DOHH2 (cell line): ENCODE measurements around the gene MB.

Experiments
- H3F3A ChIP-seq: fragments of 200-600 bp; sonication (generic), shearing (Covaris generic); 2 replicates; pipeline ENCODE4 v1.6.0; 2016; ENCODE audit warnings: antibody characterized with exemption, mild to moderate bottlenecking; ENCODE audit not compliant: control insufficient read depth, insufficient read depth
- H3K27ac ChIP-seq: fragments of 200-600 bp; sonication (generic); 2 replicates; pipeline ENCODE4 v1.5.1; 2014; ENCODE audit warnings: low read depth, mild to moderate bottlenecking, low read length, moderate library complexity
- H3K27me3 ChIP-seq: fragments of 200-600 bp; sonication (generic); 2 replicates; pipeline ENCODE4 v1.6.1; 2014; ENCODE audit warnings: mild to moderate bottlenecking, low read length, mixed read lengths; ENCODE audit not compliant: control insufficient read depth
- H3K36me3 ChIP-seq: fragments of 200-600 bp; sonication (generic); 2 replicates; pipeline ENCODE4 v1.6.1; 2014; ENCODE audit warnings: mild to moderate bottlenecking, low read length, moderate library complexity, mixed read lengths; ENCODE audit not compliant: control insufficient read depth
- H3K4me1 ChIP-seq: fragments of 200-600 bp; sonication (generic); 2 replicates; pipeline ENCODE4 v1.6.1; 2014; ENCODE audit warnings: mild to moderate bottlenecking, low read length, mixed read lengths; ENCODE audit not compliant: control insufficient read depth
- H3K4me2 ChIP-seq: fragments of 200-600 bp; sonication (generic); 2 replicates; pipeline ENCODE4 v1.6.0; 2014; ENCODE audit warnings: mild to moderate bottlenecking, low read length, moderate library complexity
- H3K4me3 ChIP-seq: fragments of 200-600 bp; sonication (generic); 2 replicates; pipeline ENCODE4 v1.5.1; 2014; ENCODE audit warnings: mild to moderate bottlenecking, low read length, mixed read lengths
- H3K79me2 ChIP-seq: fragments of 200-600 bp; sonication (generic); 2 replicates; pipeline ENCODE4 v1.6.1; 2014; ENCODE audit warnings: mild to moderate bottlenecking, low read length, mixed read lengths; ENCODE audit not compliant: control insufficient read depth
- H3K9me2 ChIP-seq: fragments of 200-600 bp; sonication (generic); replicated peaks from 2 replicates; pipeline ENCODE4 v1.6.1; 2014; ENCODE audit warnings: mild to moderate bottlenecking, low read length, mixed read lengths; ENCODE audit not compliant: control insufficient read depth
- H3K9me3 ChIP-seq: fragments of 200-600 bp; sonication (generic); 2 replicates; pipeline ENCODE4 v1.6.1; 2014; ENCODE audit warnings: antibody characterized with exemption, low read length, mixed read lengths; ENCODE audit not compliant: control insufficient read depth, insufficient read depth
- H4K20me1 ChIP-seq: fragments of 200-600 bp; sonication (generic); 2 replicates; pipeline ENCODE4 v1.6.0; 2014; ENCODE audit warnings: low read depth, mild to moderate bottlenecking, antibody characterized with exemption, low read length, moderate library complexity; ENCODE audit not compliant: control insufficient read depth, insufficient read depth
- EZH2phosphoT487 ChIP-seq: fragments of 200-600 bp; sonication (generic); IDR thresholded peaks from 2 replicates; pipeline ENCODE4 v1.6.1; 2017; ENCODE audit warnings: borderline replicate concordance, mild to moderate bottlenecking, antibody characterized with exemption, low read length, moderate library complexity, mixed read lengths
- TF ChIP-seq, protein P1 (sequence below): fragments of 200-600 bp; sonication (generic); IDR thresholded peaks from one replicate; pipeline ENCODE4 v1.5.1; 2014; ENCODE audit warnings: antibody characterized with exemption, mild to moderate bottlenecking, low read depth, low read length; ENCODE audit not compliant: poor library complexity, severe bottlenecking

Gene MB

DNA sequence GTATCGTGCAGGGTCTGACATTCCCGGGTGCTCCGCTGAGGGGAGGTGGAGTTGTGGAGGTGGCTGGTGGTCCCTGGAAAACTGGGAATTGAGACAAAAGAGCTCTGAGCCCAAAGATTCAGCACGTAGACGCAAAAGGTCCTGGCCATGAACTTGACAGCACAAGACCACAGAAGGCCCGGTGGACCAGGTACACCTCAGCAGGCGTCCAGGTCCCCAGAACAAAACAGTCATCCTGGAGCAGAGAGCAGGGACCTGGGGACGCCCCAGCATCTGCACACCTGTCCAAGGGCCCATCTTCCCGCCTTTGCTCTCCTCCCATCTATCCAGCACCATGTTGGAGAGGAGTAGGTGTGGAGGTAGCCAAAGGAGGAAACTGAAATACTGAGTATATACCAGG is 13.8 kb upstream of the MB start:
- Histone ChIP-seq H3K4me3 (no peak overlapping the region), H4K20me1 (no peaks in the 10 kb centered on the region), H3K9me3 (no peaks in the 10 kb centered on the region), H3F3A (peaks cover 13% of the 10 kb centered on the region), H3K4me2 (no peak overlapping the region), H3K27ac (no peak overlapping the region), H3K4me1 (peaks cover 59% of the 10 kb centered on the region), H3K9me2 (no peaks in the 10 kb centered on the region), H3K27me3 (no peaks in the 10 kb centered on the region), H3K79me2 (no peaks in the 10 kb centered on the region), H3K36me3 (no peaks in the 10 kb centered on the region)
- TF ChIP-seq, protein P1, sequence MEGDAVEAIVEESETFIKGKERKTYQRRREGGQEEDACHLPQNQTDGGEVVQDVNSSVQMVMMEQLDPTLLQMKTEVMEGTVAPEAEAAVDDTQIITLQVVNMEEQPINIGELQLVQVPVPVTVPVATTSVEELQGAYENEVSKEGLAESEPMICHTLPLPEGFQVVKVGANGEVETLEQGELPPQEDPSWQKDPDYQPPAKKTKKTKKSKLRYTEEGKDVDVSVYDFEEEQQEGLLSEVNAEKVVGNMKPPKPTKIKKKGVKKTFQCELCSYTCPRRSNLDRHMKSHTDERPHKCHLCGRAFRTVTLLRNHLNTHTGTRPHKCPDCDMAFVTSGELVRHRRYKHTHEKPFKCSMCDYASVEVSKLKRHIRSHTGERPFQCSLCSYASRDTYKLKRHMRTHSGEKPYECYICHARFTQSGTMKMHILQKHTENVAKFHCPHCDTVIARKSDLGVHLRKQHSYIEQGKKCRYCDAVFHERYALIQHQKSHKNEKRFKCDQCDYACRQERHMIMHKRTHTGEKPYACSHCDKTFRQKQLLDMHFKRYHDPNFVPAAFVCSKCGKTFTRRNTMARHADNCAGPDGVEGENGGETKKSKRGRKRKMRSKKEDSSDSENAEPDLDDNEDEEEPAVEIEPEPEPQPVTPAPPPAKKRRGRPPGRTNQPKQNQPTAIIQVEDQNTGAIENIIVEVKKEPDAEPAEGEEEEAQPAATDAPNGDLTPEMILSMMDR, result no peak
- no peak for TF ChIP-seq EZH2phosphoT487

DNA sequence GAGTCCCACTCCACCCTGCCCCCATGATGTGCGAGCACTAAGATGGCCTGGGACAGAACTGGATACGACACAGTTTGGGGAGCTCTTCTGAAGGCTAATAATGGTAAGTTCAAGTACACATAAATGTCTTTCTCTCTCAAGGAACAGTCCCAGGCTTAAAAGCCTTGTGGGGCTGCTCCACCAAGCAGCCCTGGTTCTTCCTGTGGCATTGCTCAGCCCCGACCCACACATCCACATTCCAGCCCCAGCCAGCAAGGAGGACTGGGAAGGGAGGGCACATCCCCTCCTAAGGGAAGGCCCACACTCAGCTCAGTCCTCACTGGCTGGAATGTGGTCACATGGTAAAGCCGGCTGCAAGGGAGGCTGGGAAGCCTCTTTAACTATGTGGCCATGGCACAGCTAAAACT is 13.3 kb upstream of the MB start:
- TF ChIP-seq, protein P1, result no peak
- no peak for TF ChIP-seq EZH2phosphoT487
- Histone ChIP-seq H3K4me3 (no peak overlapping the region), H3K9me2 (no peaks in the 10 kb centered on the region), H3K27me3 (no peaks in the 10 kb centered on the region), H3K36me3 (no peaks in the 10 kb centered on the region), H3K9me3 (no peaks in the 10 kb centered on the region), H3K4me2 (no peak overlapping the region), H3K4me1 (peaks cover 57% of the 10 kb centered on the region), H3F3A (peaks cover 13% of the 10 kb centered on the region), H3K79me2 (no peaks in the 10 kb centered on the region), H3K27ac (no peak overlapping the region), H4K20me1 (no peaks in the 10 kb centered on the region)

DNA sequence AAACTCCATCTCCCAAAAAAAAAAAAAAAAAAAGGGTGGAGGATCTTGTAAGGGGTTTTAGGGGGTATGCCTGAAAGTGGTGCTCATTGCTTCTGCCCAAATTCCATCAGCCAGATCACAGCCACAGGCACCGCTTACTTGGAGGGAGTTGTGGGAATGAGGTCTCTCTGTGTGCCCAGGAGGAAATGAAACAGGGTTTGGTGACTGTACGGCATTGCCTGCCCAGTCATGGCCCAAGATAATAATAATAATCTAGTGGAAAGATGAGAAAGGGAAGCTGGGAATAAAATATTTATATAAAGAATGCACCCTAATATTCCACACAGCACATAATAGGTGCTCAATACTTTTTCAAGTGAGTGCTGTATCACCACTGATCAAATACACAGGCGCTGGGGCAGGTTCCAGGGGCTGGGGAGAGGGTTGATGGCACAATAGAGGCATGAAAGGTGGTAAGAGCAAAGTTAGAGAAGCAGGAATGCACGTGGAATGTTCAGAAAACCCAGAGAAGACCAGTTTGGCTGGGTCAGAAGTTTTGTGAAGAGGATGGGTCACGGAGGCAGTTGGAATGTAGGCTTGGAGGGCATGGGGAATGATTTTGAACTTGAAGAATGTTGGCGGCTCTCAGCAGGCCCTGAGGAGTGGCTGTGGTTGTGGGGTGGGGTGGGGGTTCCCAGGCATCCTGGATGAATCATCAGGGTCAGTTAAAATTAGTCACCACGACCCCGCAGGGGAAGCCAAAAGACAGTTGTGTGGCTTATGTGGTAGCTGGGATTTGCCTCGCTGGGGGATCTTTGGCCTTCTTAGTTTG is 12.5 kb upstream of the MB start:
- H3K9me2 ChIP-seq, result no peaks in the 10 kb centered on the region
- H3K4me1 ChIP-seq, result peaks cover 49% of the 10 kb centered on the region
- H3F3A ChIP-seq, result peaks cover 13% of the 10 kb centered on the region
- H3K9me3 ChIP-seq, result no peaks in the 10 kb centered on the region
- no peak overlapping the region for H3K4me2 ChIP-seq
- no peak for TF ChIP-seq EZH2phosphoT487
- TF ChIP-seq, protein P1, result no peak
- no peaks in the 10 kb centered on the region for H3K36me3 ChIP-seq
- no peaks in the 10 kb centered on the region for H4K20me1 ChIP-seq
- no peak overlapping the region for H3K27ac ChIP-seq
- no peak overlapping the region for H3K4me3 ChIP-seq
- H3K27me3 ChIP-seq, result no peaks in the 10 kb centered on the region
- H3K79me2 ChIP-seq, result no peaks in the 10 kb centered on the region
